HG03060 (cell line): ENCODE measurements around the gene WDR3.

Experiments
- ATAC-seq: cut with Tn5 transposase; IDR thresholded peaks from one replicate; pipeline ENCODE4 v1.9.1; 2021; ENCODE audit warnings: low read depth, moderate number of reproducible peaks; ENCODE audit not compliant: unreplicated experiment

The WDR3 gene

GRCh38 chr1:117933769-117934168, 4.2 kb downstream of the WDR3 start:
- no peak for ATAC-seq

DNA sequence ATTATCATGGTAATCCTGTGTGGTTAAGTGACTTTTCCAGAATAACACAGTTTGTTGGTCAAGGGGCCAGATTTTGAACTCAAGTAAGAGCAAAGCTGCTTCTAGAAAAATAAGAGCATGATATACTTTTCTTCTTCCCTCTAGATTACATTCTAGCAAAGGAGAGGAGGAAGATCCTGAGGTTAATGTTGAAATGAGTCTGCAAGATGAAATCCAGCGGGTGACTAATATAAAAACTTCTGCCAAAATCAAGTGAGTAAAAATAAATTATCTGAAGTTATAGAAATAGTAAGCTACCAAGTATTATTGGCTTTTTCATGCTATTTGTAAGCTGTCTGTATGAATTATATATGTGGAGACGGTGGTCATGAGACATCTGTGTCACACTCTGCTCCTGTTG, 12.8 kb downstream of the WDR3 start:
- no peak for ATAC-seq

- no peak for ATAC-seq
These were observed 22.8 kb downstream of the WDR3 start for GRCh38 chr1:117952386-117952785.

DNA sequence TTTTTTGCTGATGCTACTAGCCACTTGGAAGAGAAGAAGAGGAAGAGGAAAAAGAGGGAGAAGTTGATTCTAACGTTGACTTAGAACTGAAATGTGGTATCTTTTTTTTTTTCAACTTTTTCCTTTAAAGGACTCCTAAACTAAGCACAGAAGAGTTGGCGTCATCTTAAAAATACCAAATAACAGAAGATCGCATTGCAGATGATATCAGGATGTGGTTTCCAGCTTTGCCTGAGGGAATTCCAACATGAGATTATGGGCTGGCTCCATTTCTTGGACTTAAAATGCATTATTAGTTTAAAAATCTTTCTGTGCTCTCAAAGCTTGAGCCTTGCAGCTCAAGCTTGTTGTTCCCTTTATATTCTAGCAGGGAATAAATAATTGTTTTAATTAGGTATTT, 29.8 kb downstream of the WDR3 start:
- ATAC-seq = no peak

DNA sequence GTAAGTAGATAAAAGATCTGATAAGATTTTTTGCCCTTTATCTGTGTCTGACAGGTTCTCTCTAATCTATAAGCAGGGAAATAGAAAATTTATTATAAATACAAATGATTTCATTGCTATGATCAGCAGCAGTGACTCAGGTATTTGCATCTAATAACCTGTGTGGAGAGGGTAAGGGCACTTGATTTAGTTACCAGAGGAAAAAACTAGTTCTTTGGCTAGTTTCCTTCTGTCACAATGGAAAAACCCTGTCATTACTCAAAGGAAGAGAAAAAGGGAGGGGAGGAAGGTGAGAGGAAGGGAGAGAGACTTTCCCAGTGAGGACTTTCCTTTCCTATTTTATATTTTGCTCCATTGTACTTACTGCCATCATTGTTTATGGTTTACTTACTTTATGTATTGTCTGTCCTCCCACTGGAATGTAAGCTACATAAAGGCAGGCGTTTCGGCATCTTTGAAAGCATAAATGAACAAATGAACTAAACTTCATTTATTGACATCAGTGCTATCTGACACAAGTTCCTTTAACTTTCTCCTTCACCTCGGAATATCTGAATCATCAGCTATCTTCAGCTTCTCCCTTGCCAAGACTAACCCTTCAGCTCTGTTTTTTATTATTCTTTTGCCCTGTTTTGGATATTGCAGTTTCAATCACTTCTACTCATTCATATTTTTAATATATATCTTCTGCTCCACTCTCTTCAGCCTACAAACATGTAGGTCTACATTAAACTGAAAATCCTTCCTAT, 34.9 kb downstream of the WDR3 start:
- ATAC-seq = no peak

GRCh38 chr1:117967477-117967876, 37.9 kb downstream of the WDR3 start:
- no peak for ATAC-seq

- ATAC-seq = no peak
These were observed 38.3 kb downstream of the WDR3 start for GRCh38 chr1:117967881-117968280.

- no peak for ATAC-seq
These were observed 40.7 kb downstream of the WDR3 start for GRCh38 chr1:117970252-117970651.

GRCh38 chr1:117971777-117972176, 42.2 kb downstream of the WDR3 start:
- no peak for ATAC-seq

DNA sequence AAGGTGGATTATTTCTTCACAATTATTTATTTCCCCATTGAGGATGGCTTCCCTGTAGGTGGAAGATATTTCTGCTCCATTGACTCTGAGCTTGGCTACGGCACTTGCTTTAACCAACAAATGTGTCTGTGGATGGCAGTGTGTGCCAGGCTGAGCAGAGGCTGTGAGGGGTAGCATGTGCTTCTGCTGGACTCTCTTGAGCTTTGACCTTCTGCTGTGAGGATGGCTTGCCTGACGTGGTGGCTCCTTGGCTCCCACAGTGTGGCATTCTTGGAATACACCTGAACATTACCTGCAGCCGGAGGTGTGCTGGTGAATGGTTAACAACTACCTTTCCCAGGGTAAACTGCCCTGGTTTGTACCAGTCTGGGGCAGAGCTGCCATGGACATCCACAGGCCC, 46.8 kb downstream of the WDR3 start:
- no peak for ATAC-seq

DNA sequence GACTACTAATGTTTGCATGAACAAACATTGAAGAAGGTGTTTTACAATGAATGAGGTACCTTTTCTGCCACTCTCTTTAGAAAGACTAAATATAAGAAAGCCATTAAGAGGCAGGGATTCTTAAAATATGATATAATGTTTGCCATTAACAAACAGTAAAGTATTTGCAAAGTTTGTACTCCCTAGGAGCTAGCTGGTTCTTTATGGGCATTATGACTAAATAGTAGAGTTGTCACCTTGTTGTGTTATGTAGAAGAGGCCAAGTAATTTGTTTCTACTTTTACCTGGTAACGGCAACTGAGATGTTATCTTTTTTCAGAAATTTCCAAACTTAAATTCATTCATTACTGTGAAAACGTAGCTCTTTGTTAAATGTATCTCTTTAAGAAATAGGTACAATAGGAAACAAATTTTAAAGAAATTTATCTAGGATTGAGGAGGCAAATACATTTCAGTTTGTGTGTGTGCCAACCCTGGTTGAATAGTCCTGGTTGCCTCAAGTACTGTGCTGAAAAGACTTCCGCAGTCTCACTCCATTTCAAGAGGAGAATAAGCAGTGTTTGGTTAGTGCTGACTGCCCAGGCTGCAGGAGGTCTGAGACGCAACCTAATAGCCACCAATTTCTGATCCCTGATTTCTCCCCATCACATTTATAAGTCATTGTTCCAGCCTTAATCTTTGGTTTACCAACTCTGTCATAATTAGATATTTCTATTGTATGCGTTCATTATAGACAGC, 52.1 kb downstream of the WDR3 start:
- no peak for ATAC-seq

DNA sequence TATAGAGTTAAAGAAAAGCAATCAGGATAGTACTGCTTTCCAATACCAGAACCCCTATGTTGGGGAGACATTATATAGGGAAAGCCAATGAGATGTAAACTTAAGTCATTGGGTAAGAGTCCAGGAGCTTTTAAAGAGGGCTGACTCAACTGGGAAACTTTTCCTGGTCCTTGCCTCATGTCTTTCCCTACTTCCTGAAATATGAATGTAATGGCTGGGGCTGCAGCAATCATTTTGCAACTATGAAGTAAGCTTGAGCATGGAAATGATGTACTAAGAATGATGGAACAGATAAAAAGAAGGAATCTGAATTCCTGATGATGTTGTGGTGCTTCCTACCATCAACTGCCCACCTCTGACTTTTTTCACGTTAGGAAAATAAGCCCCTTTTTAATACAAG, 55.7 kb downstream of the WDR3 start:
- no peak for ATAC-seq

DNA sequence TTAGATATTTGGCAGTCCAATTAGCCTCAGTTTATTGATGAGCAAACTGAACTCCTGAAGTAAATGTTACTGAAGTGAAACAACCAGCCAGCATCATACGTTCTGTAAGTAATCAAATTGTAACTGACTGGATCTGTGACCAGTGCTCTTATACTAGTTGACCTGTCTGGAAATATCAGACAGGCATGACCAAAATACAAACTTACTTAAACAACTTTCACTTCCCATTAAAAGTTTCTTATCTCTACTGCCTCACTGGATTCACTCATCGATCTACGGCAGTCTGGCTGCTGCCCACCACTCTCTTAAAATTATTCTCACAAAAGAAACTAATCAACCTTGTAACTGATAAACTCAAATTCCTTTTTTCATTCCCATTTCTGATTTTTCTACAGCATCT, 56.4 kb downstream of the WDR3 start:
- ATAC-seq = peak; percentile 65

GRCh38 chr1:118004312-118004711, 74.8 kb downstream of the WDR3 start:
- ATAC-seq = no peak

DNA sequence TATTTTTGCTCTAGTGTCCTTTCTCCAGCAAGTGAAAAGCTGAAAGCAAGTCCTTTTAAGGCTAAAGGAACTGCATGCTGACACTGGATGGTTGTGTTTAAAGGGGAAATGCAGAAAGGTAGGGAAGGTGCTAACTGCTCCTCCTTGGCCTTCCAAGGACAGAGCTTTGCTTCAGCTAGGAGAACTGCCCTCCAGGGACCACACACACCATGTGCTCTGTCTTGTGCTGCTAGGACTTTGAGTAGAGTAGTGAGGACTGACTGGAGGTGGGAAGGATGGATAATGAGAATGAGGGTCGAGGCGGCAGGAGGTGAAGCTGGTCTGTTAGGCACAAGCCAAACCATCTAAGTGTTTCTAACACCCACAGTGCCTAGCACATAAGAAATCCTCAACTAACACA, 77.9 kb downstream of the WDR3 start:
- ATAC-seq = no peak

DNA sequence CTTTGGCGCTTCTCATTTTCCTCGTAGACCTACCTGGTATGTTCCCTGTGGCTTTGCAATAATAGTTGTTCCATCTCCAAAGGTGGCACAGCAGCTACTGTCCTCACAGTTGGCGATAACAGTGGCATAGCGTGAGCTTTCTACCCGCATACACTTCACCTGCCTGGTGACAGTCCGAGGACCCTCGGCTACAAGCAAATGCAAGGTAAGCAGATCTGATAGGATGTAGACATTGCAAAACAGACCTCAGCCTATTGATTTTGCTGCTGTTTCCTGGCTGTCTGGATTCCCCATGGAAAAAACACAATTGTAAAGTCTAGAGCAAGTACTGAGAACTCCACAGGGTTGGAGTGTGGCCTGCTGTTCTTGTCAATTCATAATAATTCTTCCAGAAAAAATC, 78.5 kb downstream of the WDR3 start:
- no peak for ATAC-seq

DNA sequence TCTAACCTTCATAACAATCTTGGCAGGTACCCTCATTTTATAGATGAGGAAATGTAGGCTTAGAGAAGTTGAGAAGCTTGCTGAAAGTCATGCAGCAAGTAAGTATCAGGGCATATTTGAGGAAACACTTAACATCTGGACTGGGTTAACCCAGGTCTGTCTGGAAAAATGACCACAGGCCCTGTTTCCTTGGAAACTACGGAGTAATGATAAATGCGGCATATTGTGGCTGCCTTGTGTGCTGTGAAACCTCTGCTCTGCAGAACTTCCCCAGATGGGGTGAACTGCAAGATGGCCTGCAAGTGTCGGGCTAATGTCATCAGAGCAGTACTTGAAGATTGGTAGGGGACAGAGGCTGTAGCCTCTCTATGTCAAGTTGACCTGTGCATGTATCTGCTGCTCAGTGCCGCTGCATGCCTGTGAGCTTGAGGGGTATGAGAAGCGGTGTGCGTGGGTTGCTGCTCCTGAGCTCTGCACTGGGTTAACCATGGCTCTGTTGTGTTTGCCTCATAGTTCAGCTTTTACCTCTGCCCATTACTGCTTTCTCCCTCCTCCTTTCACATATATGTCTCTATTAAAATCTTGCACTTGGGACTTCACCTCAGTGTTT, 83.1 kb downstream of the WDR3 start:
- ATAC-seq = no peak

DNA sequence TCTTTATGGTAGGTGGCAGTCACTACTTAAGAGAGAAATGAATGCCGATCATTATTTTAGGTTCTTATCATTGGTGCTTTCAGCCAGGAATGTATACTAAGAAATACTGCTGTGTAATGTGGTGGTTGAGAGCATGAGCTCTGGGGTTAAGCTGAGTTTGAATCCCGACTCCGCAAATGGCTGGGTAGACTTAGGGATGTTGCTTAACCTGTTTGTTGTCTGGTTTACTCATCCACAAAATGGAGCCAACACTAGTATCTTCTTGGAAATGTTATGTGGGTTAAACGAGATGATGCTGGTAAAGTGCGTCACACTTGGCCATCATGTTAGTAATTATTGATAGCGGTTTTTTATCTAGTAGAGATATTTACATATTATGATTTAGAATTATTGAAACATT, 83.8 kb downstream of the WDR3 start:
- ATAC-seq = no peak

GRCh38 chr1:118013938-118014337, 84.4 kb downstream of the WDR3 start:
- ATAC-seq = no peak
